ENCODE results near the gene CELF2.

CELF2 gene

GRCh38 chr10:11367505-11367904, 349.8 kb downstream of the CELF2 start:
- DNase-seq = no peak

GRCh38 chr10:11373717-11374171, 356.1 kb downstream of the CELF2 start:
- no peak for DNase-seq

GRCh38 chr10:11377267-11377666, 359.6 kb downstream of the CELF2 start:
- no peak for DNase-seq

GRCh38 chr10:11378835-11379234, 361.2 kb downstream of the CELF2 start:
- no peak for DNase-seq

GRCh38 chr10:11379771-11380170, 362.1 kb downstream of the CELF2 start:
- no peak for DNase-seq

GRCh38 chr10:11381023-11381422, 363.4 kb downstream of the CELF2 start:
- DNase-seq = no peak

- no peak for DNase-seq
Measured at GRCh38 chr10:11381511-11381910, 363.8 kb downstream of the CELF2 start.

GRCh38 chr10:11382187-11382586, 364.5 kb downstream of the CELF2 start:
- DNase-seq = no peak

GRCh38 chr10:11386044-11386443, 368.4 kb downstream of the CELF2 start:
- DNase-seq = no peak

Data from NCI-H1694 (cell line).